Neural cell (in vitro differentiated cells): ENCODE measurements around the gene UCKL1. TPM values are rescaled to one million over a fixed set of nuclear protein-coding genes. Genes with fewer than 3 reads are reported as not detected.

Source experiments
- H2AFZ ChIP-seq: fragments of 200-600, 300-800 bp; sonication (generic), shearing (Covaris generic); 2 replicates; pipeline ENCODE4 v1.6.0; 2014; ENCODE audit warnings: low read depth, mild to moderate bottlenecking, antibody characterized with exemption, low read length, moderate library complexity
- H3F3A ChIP-seq: fragments of 200-600 bp; shearing (Covaris generic); 2 replicates; pipeline ENCODE4 v1.6.1; 2016; ENCODE audit warnings: mild to moderate bottlenecking, moderate library complexity, mixed read lengths, antibody characterized with exemption, low read length; ENCODE audit not compliant: insufficient read depth, poor library complexity, severe bottlenecking
- H3K27ac ChIP-seq: fragments of 200-600, 300-800 bp; sonication (generic), shearing (Covaris generic); 2 replicates; pipeline ENCODE4 v1.5.1; 2014; ENCODE audit warnings: mild to moderate bottlenecking, low read length, moderate library complexity
- H3K27me3 ChIP-seq: fragments of 300-800, 200-600 bp; sonication (generic), shearing (Covaris generic); 2 replicates; pipeline ENCODE4 v1.6.0; 2014; ENCODE audit warnings: mild to moderate bottlenecking, low read depth, low read length, moderate library complexity; ENCODE audit not compliant: insufficient read depth
- H3K36me3 ChIP-seq: fragments of 300-800, 200-600 bp; sonication (generic), shearing (Covaris generic); 2 replicates; pipeline ENCODE4 v1.5.1; 2014; ENCODE audit warnings: mild to moderate bottlenecking, antibody characterized with exemption, low read length, moderate library complexity; ENCODE audit not compliant: insufficient read depth
- H3K4me2 ChIP-seq: fragments of 300-800, 200-600 bp; sonication (generic), shearing (Covaris generic); 2 replicates; pipeline ENCODE4 v1.6.0; 2014; ENCODE audit warnings: mild to moderate bottlenecking, low read length
- H3K4me3 ChIP-seq: fragments of 300-800, 200-600 bp; sonication (generic), shearing (Covaris generic); 2 replicates; pipeline ENCODE4 v1.5.1; 2014; ENCODE audit warnings: mild to moderate bottlenecking, low read length, moderate library complexity
- H3K79me2 ChIP-seq: fragments of 200-600 bp; shearing (Covaris generic); replicated peaks from 2 replicates; pipeline ENCODE4 v1.6.0; 2014; ENCODE audit warnings: mild to moderate bottlenecking, low read length, moderate library complexity; ENCODE audit not compliant: insufficient read depth
- H3K9ac ChIP-seq: fragments of 300-800, 200-600 bp; sonication (generic), shearing (Covaris generic); 2 replicates; pipeline ENCODE4 v1.6.1; 2016; ENCODE audit warnings: mild to moderate bottlenecking, low read length, mixed read lengths
- H3K9me2 ChIP-seq: fragments of 200-600 bp; shearing (Covaris generic); 2 replicates; pipeline ENCODE4 v1.6.1; 2016; ENCODE audit warnings: mild to moderate bottlenecking, low read length, mixed read lengths; ENCODE audit not compliant: insufficient read depth
- H3K9me3 ChIP-seq: fragments of 200-600, 300-800 bp; sonication (generic), shearing (Covaris generic); 2 replicates; pipeline ENCODE4 v1.6.1; 2016; ENCODE audit warnings: mild to moderate bottlenecking, mixed run types, low read length, moderate library complexity, mixed read lengths
- H4K20me1 ChIP-seq: fragments of 200-600 bp; shearing (Covaris generic); 2 replicates; pipeline ENCODE4 v1.6.1; 2016; ENCODE audit warnings: mild to moderate bottlenecking, mixed run types; ENCODE audit not compliant: insufficient read depth
- CTCF ChIP-seq: fragments of 450-650 bp; IDR thresholded peaks from 2 replicates; pipeline ENCODE4 v1.5.1; 2014; ENCODE audit warnings: antibody characterized with exemption, mild to moderate bottlenecking, moderate library complexity; ENCODE audit not compliant: poor library complexity, severe bottlenecking
- EP300 ChIP-seq: fragments of 450-650 bp; conservative IDR thresholded peaks from 2 replicates; pipeline ENCODE4 v1.6.1; 2014; ENCODE audit warnings: antibody characterized with exemption, mild to moderate bottlenecking, moderate library complexity; ENCODE audit not compliant: poor library complexity, severe bottlenecking
- EZH2 ChIP-seq: fragments of 200-600, 300-800 bp; shearing (Covaris generic), sonication (generic); IDR thresholded peaks from 2 replicates; pipeline ENCODE4 v1.6.1; 2014; ENCODE audit warnings: antibody characterized with exemption, low read length, borderline replicate concordance, mild to moderate bottlenecking; ENCODE audit not compliant: insufficient read depth, poor library complexity, severe bottlenecking
- MXI1 ChIP-seq: fragments of 450-650 bp; conservative IDR thresholded peaks from 2 replicates; pipeline ENCODE4 v1.6.1; 2014; ENCODE audit warnings: antibody characterized with exemption, mild to moderate bottlenecking; ENCODE audit not compliant: poor library complexity, severe bottlenecking
- POLR2AphosphoS5 ChIP-seq: IDR thresholded peaks from 2 replicates; pipeline ENCODE4 v1.6.1; 2012
- RAD21 ChIP-seq: fragments of 450-650 bp; conservative IDR thresholded peaks from 2 replicates; pipeline ENCODE4 v1.6.1; 2014; ENCODE audit warnings: antibody characterized with exemption, mild to moderate bottlenecking, moderate library complexity
- REST ChIP-seq: IDR thresholded peaks from 2 replicates; pipeline ENCODE4 v1.6.1; 2012; ENCODE audit warnings: borderline replicate concordance
- SMC3 ChIP-seq: fragments of 450-650 bp; conservative IDR thresholded peaks from 2 replicates; pipeline ENCODE4 v1.6.1; 2014; ENCODE audit warnings: antibody characterized with exemption, mild to moderate bottlenecking, moderate library complexity; ENCODE audit not compliant: poor library complexity
- TAF1 ChIP-seq: IDR thresholded peaks from 2 replicates; pipeline ENCODE4 v1.6.1; 2012; ENCODE audit warnings: low read depth
- polyA plus RNA-seq: library from polyadenylated mRNA; depleted of rRNA; stranded (reverse); fragments of >200 nt; gene quantifications from 2 replicates; pipeline ENCODE4 v1.2.3, GENCODE V29; 2014

UCKL1 gene
- polyA plus RNA-seq, 1 donor from 2014 or later, result 58.9 TPM

DNA sequence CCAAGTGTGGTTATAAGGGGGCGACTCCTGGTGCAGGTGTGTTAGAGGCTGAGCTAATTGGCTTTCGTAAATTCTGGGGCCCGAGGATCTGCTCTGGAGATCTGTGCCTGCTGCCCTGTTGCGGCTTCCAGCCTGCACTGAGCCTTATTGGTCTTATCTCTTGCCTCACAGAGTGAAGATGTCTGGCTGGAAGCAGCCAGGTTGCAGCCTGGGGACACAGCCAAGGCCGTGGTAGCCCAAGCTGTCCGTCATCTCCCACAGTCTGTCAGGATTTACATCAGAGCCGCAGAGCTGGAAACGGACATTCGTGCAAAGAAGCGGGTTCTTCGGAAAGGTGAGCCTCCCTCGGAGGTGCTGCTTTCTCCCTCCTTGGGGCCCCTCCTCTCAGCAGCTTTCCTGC, 44.7 kb upstream of the UCKL1 start:
- Histone ChIP-seq H3K9me3 (no peaks in the 10 kb centered on the region), H3K9me2 (no peaks in the 10 kb centered on the region), H3K79me2 (no peaks in the 10 kb centered on the region), H4K20me1 (no peaks in the 10 kb centered on the region), H3K36me3 (no peaks in the 10 kb centered on the region), H2AFZ (no peak overlapping the region), H3F3A (no peaks in the 10 kb centered on the region), H3K27ac (no peak overlapping the region), H3K4me3 (no peak overlapping the region), H3K27me3 (no peaks in the 10 kb centered on the region), H3K9ac (no peak overlapping the region), H3K4me2 (no peak overlapping the region)
- TF ChIP-seq TAF1, result no peak
- no peak for TF ChIP-seq POLR2AphosphoS5
- TF ChIP-seq EZH2, result no peak
- TF ChIP-seq CTCF, result no peak
- TF ChIP-seq RAD21, result no peak

DNA sequence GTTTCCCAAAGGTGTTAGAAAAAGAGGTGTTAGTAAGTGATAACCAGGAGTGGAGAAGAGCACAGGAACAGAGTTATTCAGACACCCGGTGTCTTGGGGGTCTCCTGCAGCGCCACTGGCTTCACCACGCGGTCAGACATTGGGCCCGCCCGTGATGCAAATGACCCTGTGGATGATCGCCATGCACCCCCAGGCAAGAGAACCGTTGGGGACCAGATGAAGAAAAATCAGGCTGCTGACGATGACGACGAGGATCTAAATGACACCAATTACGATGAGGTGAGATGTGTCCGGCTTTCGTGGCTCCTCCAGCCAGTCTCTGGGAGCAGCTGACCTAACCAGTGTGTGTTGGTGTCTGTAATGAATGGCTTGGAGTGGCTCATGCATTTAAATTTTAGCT, 26.7 kb upstream of the UCKL1 start:
- TF ChIP-seq REST (no peak), EP300 (no peak), CTCF (no peak), TAF1 (no peak), SMC3 (no peak), EZH2 (no peak), MXI1 (no peak), RAD21 (no peak), POLR2AphosphoS5 (no peak)
- Histone ChIP-seq H3K36me3 (no peaks in the 10 kb centered on the region), H3K9me3 (no peaks in the 10 kb centered on the region), H3K4me3 (peak overlapping the region; percentile 96), H3F3A (no peaks in the 10 kb centered on the region), H3K9ac (no peak overlapping the region), H3K27me3 (no peaks in the 10 kb centered on the region), H4K20me1 (no peaks in the 10 kb centered on the region), H3K4me2 (no peak overlapping the region), H2AFZ (no peak overlapping the region), H3K79me2 (peaks cover 19% of the 10 kb centered on the region), H3K27ac (no peak overlapping the region), H3K9me2 (no peaks in the 10 kb centered on the region)
